ENCODE measurements around the gene ZNF491. TPM values are rescaled to one million over a fixed set of nuclear protein-coding genes. Genes with fewer than 3 reads are reported as not detected.

The ZNF491 gene
- total and polyA plus RNA-seq, 2 donors (not counting 1 experiment from before 2014, with no cell fraction given), result 1.7 to 5.8 TPM

DNA sequence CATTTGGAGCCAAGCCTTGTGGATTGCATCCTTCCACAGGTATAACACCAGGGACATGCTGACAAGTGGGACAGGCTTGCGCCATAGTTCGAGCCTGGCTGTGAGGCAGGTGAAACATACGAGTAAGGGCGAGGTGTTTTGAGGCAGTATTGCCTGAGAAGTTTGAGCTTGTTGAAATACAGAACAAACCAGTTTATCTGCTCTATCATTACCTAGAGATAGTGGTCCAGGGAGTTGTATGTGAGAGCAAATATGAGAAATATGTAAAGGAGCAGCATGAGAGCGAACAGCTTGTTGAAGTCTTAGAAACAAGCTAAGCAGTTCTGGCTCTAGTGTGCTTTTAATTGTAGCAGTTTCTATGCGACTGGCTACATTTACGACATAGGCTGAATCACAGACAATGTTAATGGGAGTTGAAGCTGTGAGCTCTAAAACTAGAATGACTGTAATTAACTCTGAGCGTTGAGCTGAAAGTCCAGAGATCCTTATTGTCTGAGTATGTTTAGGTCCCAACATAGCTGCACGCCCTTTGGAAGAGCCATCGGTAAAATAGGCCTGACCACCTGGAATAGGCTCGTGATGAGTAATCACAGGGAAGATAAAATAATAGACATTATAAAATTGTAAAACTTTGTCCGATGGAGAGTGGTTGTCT, 58.4 kb downstream of the ZNF491 start:
- Histone ChIP-seq H3K79me2 (ENCODE audit: control insufficient read depth, insufficient read depth, low read length) (no peaks in the 10 kb centered on the region), H3K4me3 (replicated peaks in 1 of 4; ENCODE audit: control extremely low read depth in 1 of 4, insufficient read depth in 1 of 4, low read depth in 3 of 4, low read length in 4 of 4) (no peak overlapping the region), H3K36me3 (ENCODE audit: control insufficient read depth, insufficient read depth, low read length) (no peaks in the 10 kb centered on the region), H3K27ac (ENCODE audit: insufficient read depth, low read length) (no peak overlapping the region), H3K9me3 (ENCODE audit: control insufficient read depth, insufficient read depth, low read depth, low read length) (no peaks in the 10 kb centered on the region), H3K27me3 (ENCODE audit: control insufficient read depth, insufficient read depth, low read length) (no peaks in the 10 kb centered on the region), H4K20me1 (ENCODE audit: control insufficient read depth, extremely low read depth, insufficient read depth, low read length) (no peaks in the 10 kb centered on the region), H2AFZ (ENCODE audit: low read length) (no peak overlapping the region), H3K4me1 (ENCODE audit: control insufficient read depth, extremely low read depth, insufficient read depth, low read length) (no peaks in the 10 kb centered on the region), H3K4me2 (ENCODE audit: extremely low read depth, insufficient read depth, low read length) (no peak overlapping the region), H3K9ac (ENCODE audit: insufficient read depth, low read length) (no peak overlapping the region)
- DNase-seq (ENCODE audit: low read depth in 2 of 2), result no peak
- TF ChIP-seq EZH2 (IDR thresholded peaks at IDR 0.05; ENCODE audit: low read length, missing control alignments), result no peak
- TF ChIP-seq, protein P1, sequence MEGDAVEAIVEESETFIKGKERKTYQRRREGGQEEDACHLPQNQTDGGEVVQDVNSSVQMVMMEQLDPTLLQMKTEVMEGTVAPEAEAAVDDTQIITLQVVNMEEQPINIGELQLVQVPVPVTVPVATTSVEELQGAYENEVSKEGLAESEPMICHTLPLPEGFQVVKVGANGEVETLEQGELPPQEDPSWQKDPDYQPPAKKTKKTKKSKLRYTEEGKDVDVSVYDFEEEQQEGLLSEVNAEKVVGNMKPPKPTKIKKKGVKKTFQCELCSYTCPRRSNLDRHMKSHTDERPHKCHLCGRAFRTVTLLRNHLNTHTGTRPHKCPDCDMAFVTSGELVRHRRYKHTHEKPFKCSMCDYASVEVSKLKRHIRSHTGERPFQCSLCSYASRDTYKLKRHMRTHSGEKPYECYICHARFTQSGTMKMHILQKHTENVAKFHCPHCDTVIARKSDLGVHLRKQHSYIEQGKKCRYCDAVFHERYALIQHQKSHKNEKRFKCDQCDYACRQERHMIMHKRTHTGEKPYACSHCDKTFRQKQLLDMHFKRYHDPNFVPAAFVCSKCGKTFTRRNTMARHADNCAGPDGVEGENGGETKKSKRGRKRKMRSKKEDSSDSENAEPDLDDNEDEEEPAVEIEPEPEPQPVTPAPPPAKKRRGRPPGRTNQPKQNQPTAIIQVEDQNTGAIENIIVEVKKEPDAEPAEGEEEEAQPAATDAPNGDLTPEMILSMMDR (conservative IDR thresholded peaks at IDR 0.05 in 1 of 2, IDR thresholded peaks at IDR 0.05 in 1 of 2; ENCODE audit: low read depth in 1 of 2, low read length in 2 of 2), result no peak

Other genes with a start within 250 kb of the ZNF491 start
- gene ELOF1, start 239.3 kb upstream of the ZNF491 start, total RNA-seq, result 28.2 and 29.6 TPM in 2 replicates
- gene ELOF1, start 239.3 kb upstream of the ZNF491 start, polyA plus RNA-seq, result 52.2 and 57.8 TPM in 2 replicates
- gene ACP5, start 220.9 kb upstream of the ZNF491 start, total RNA-seq, result 1.2 and 2.6 TPM in 2 replicates
- 0.19 and 2.2 TPM in 2 replicates for gene ACP5, start 220.9 kb upstream of the ZNF491 start, polyA plus RNA-seq
- gene ZNF627, start 201.0 kb upstream of the ZNF491 start, total RNA-seq, result 19.5 and 26.3 TPM in 2 replicates
- 7.9 and 10.8 TPM in 2 replicates for gene ZNF627, start 201.0 kb upstream of the ZNF491 start, polyA plus RNA-seq
- 4.9 and 5.3 TPM in 2 replicates for gene ZNF823, start 59.6 kb upstream of the ZNF491 start, total RNA-seq
- 3.3 and 3.4 TPM in 2 replicates for gene ZNF823, start 59.6 kb upstream of the ZNF491 start, polyA plus RNA-seq
- 11.8 and 21.1 TPM in 2 replicates for gene ZNF441, start 31.5 kb upstream of the ZNF491 start, total RNA-seq
- 3.2 and 5.4 TPM in 2 replicates for gene ZNF441, start 31.5 kb upstream of the ZNF491 start, polyA plus RNA-seq
- 6.9 and 11.1 TPM in 2 replicates for gene ZNF440, start 15.8 kb downstream of the ZNF491 start, total RNA-seq
- 3.7 and 4.6 TPM in 2 replicates for gene ZNF440, start 15.8 kb downstream of the ZNF491 start, polyA plus RNA-seq
- gene ZNF439, start 50.2 kb downstream of the ZNF491 start, total RNA-seq, result 4.9 and 9.4 TPM in 2 replicates
- gene ZNF439, start 50.2 kb downstream of the ZNF491 start, polyA plus RNA-seq, result 3.1 and 3.8 TPM in 2 replicates
- 2.8 and 7.1 TPM in 2 replicates for gene ZNF69, start 89.3 kb downstream of the ZNF491 start, total RNA-seq
- 1.7 and 2.2 TPM in 2 replicates for gene ZNF69, start 89.3 kb downstream of the ZNF491 start, polyA plus RNA-seq
- 7.4 and 12.4 TPM in 2 replicates for gene ZNF700, start 126.6 kb downstream of the ZNF491 start, total RNA-seq
- gene ZNF700, start 126.6 kb downstream of the ZNF491 start, polyA plus RNA-seq, result 3.9 and 5.7 TPM in 2 replicates
- gene ZNF763, start 166.5 kb downstream of the ZNF491 start, total RNA-seq, result 1.3 and 2.5 TPM in 2 replicates
- gene ZNF763, start 166.5 kb downstream of the ZNF491 start, polyA plus RNA-seq, result 0.94 and 1.6 TPM in 2 replicates
- 5.1 and 8.9 TPM in 2 replicates for gene ZNF433, start 237.2 kb downstream of the ZNF491 start, total RNA-seq
- 2.6 and 2.9 TPM in 2 replicates for gene ZNF433, start 237.2 kb downstream of the ZNF491 start, polyA plus RNA-seq